Astrocyte of the cerebellum (primary cell): ENCODE results near the gene MED17.

Experiments used
- DNase-seq: peaks from one replicate; pipeline ENCODE4 v3.0.0-alpha.2; 2011; ENCODE audit warnings: low read depth
- H3K4me3 ChIP-seq: 2 replicates; pipeline ENCODE4 v1.5.1; 2011; ENCODE audit warnings: mild to moderate bottlenecking, low read depth, low read length, moderate library complexity
- in situ Hi-C: cut with HindIII; loops from 2 replicates; pipeline ENCODE4 v1.10.0; 2017; ENCODE audit warnings: low sequenced_read_pairs
- TF ChIP-seq, protein P1 (sequence below): IDR thresholded peaks from 2 replicates; pipeline ENCODE4 v1.5.1; 2012; ENCODE audit warnings: low read length, low read depth, moderate library complexity, mild to moderate bottlenecking; ENCODE audit errors: missing control alignments

Gene MED17

DNA sequence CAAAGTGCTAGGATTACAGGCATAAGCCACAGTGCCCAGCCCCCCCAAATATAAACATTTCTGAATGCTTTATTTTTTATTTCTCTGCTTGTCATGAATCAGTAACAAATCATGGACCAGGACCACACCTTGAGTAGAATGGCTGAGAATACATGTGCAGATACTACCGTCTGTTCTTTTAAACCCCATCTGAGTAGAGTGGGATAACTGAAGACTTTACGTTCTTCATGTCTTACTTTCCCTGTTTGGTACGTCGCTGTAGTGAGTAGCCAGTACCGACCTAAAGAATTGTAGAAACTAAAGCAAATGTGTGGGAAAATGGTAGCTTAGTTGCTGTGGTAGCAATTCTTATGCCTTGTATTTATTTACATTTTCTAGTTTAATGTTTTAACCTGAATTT lies 29.9 kb downstream of the MED17 start:
- DNase-seq: no peak
- no peak overlapping the region for H3K4me3 ChIP-seq
- in situ Hi-C loops: no loop called here
- TF ChIP-seq, protein P1, sequence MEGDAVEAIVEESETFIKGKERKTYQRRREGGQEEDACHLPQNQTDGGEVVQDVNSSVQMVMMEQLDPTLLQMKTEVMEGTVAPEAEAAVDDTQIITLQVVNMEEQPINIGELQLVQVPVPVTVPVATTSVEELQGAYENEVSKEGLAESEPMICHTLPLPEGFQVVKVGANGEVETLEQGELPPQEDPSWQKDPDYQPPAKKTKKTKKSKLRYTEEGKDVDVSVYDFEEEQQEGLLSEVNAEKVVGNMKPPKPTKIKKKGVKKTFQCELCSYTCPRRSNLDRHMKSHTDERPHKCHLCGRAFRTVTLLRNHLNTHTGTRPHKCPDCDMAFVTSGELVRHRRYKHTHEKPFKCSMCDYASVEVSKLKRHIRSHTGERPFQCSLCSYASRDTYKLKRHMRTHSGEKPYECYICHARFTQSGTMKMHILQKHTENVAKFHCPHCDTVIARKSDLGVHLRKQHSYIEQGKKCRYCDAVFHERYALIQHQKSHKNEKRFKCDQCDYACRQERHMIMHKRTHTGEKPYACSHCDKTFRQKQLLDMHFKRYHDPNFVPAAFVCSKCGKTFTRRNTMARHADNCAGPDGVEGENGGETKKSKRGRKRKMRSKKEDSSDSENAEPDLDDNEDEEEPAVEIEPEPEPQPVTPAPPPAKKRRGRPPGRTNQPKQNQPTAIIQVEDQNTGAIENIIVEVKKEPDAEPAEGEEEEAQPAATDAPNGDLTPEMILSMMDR: no peak

GRCh38 chr11:93814966-93815633 lies 31.0 kb downstream of the MED17 start:
- no peak for DNase-seq
- TF ChIP-seq, protein P1: no peak
- H3K4me3 ChIP-seq: no peak overlapping the region
- in situ Hi-C loops: no loop called here

DNA sequence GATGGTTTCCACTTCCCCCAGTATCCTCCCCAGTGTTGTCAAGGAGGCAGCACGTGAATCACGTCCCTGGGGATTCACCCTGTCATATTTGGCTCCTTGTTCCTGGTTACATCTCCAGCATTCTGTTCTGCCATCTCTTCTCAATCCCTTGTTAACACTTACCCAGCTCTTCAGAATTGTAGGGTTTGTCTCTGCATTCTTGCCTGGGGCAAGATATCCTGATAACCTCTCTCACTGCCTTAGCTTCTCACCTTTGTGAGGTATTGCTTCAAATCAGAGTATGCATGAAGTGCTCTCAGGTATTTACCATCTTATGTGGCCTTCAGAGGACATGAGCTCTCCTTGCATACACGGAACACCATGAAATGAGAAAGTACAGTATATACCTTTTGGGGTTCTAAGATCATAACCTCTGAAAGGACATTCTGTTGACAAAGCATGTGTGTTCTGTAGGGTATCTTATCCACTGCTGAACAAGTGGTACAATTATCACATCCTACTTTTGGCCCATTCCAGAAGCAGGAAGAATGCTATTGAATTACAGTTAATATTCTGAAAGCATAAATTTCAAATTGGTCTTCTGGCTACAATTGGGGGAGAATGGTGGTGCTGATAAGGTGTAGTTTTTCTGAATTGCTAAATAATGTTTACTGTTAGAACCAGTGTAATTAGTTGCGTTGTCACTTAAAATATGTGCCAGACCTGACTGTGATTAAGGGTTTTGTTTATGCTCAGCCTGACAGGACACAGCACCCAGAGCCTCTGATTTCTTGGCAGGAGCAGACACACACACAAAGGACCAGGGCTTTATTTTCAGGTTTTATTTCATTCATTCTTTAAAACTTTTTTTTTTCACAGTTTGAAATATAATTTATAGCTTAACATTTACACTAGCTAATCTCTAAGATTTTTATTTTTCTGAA lies 33.6 kb downstream of the MED17 start:
- DNase-seq: no peak
- H3K4me3 ChIP-seq: no peak overlapping the region
- in situ Hi-C loops: no loop called here
- TF ChIP-seq, protein P1: no peak

GRCh38 chr11:93819966-93820695 lies 36.0 kb downstream of the MED17 start:
- no peak for DNase-seq
- TF ChIP-seq, protein P1: no peak
- in situ Hi-C loops: no loop called here
- no peak overlapping the region for H3K4me3 ChIP-seq

DNA sequence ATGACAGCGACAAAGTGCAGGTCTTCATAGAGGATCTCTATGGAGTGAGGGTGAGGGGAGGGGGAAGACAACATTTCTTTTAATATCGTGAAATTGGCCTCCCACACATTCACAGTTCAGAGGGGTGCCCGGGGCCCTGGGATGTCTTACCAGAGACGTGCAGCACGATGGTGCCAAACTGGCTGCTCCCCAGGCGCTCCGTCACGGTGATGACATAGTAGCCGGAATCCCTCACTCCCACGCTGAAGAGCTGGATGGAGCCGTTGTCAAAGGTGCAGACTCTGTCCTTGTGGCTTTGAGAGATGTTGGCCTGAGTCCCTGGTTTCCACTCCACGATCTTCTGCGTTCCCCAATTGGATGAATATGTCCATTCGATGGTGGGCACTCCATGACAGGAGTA lies 36.8 kb downstream of the MED17 start:
- TF ChIP-seq, protein P1: no peak
- H3K4me3 ChIP-seq: no peak overlapping the region
- no peak for DNase-seq
- in situ Hi-C loops: no loop called here

DNA sequence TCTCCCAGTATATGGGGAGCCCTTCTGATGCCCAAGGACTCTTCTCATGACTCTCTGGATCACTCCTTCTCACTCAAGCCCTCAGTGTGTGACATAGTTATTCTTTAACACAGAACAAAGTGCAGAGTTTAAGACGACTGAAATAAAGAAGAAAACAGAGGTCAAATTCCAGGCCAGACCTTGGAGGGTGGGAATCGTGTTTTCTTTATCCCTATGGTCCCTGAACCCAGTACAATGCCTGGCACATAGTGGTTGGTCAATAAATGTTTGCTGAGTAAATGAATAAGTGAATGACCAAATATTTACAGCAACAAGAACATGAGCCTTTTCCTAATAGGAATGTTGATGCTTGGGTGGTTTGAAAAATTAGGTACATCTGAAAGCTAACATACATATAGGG lies 37.5 kb downstream of the MED17 start:
- TF ChIP-seq, protein P1: no peak
- no peak overlapping the region for H3K4me3 ChIP-seq
- DNase-seq: no peak
- in situ Hi-C loops: no loop called here
